ENCODE data around the gene CRYGD.

DNA sequence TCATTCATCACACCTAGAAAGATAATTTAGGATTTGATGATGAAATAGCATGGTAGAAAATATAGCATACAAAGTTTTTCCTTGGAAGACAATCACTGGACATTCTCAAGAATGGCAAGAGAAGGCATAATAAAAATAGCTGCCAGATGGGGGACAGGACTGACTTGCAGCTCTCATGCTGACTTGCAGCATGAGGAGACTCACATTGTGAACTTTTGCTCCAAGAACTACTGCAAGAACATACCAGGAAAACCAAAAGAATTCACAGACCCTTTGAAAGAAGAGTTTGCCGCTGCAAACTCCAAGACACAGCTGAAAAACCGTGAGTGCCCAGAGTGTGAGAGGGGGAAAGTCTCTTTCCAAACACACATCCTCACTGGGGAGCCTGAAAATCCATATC is 47.0 kb downstream of the CRYGD start:
- TF ChIP-seq YY1 (IDR thresholded peaks at IDR 0.05; ENCODE audit: insufficient read depth, insufficient read length) = no peak
- TF ChIP-seq SUZ12 (IDR thresholded peaks at IDR 0.05; ENCODE audit: extremely low read depth, insufficient read depth, insufficient read length) = no peak
- no peak for TF ChIP-seq ZNF274 (IDR thresholded peaks at IDR 0.05; ENCODE audit: low read depth, low read length)
